Measurements from ENCODE around the gene MTG1.
"Not testable (repeated sequence)": the region's sequence is repeated elsewhere in the genome, so short reads cannot be mapped to it uniquely, and the experiment has no call there.

MTG1 gene

DNA sequence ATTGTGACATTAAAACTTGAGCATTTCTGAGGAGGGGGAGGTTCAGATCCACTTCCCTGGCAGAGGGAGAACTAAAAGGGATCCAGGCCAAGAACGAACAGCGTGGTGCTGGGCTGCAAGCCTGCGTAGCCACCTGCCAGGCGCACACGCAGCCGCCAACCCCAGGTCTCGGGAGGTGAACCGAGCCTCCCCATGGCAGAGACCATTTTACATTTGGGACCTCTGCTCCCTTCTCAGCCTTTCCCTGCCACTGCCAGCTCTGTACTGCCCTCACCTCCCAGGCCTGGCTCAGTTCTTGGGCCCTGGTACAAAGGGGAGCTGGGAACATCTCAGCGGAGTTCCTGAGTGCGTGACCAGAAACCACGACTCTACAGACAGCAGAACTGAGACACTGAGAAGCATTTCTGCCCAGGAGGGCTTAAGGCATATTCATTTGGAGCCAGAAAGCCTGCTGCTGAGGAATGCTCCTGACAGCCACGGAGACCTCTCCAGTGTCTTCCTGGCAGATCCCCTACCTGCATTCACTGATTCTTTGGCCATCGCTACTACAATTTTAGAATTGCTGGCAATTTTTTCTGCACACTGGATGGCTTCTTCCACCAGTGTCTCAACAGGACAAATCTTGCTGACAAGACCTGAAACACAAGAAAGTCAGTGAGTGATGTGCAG is 28.4 kb upstream of the MTG1 start:
- TF ChIP-seq POLR2A (IDR thresholded peaks at IDR 0.05; ENCODE audit: low read length) (no peak), GATA1 (IDR thresholded peaks at IDR 0.05; ENCODE audit: low read depth, low read length) (no peak)
- DNase-seq: no peak

DNA sequence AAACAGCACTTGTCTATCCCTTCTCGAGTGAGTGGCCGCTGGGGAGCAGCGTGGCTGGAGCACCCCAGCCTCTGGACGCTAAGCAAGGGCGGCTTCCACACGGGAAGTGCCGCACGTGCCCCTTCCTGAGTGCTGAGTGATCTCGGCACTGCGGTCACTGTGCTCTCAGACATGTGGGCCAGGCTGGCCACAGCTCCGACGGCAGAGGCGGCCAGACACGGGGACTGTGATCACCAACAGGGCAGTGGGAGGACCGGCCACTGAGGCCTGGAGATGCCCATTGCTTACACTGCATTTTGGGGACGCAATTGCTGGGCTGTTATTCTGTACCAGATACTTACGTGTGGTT is 27.9 kb upstream of the MTG1 start:
- DNase-seq: no peak
- TF ChIP-seq POLR2A (IDR thresholded peaks at IDR 0.05; ENCODE audit: low read length): no peak
- no peak for TF ChIP-seq GATA1 (IDR thresholded peaks at IDR 0.05; ENCODE audit: low read depth, low read length)

DNA sequence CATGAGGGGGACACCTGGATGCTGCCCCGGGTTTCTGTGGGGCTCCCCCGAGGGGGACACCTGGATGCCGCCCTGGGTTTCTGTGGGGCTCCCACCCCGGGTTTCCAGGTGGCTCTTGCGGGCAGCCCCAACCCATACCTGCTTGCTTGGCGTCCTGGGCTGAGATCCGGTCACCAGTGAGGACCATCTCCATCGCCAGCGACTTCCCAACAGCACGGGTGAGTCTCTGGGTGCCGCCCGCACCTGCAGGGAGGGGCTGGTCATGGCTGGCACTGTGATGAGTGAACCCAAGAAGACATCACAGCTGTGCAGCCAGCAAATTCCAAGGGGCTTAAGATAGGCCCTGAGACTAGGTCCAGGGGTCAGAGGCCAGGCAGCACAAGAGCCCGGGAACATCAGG is 27.2 kb upstream of the MTG1 start:
- TF ChIP-seq GATA1 (IDR thresholded peaks at IDR 0.05; ENCODE audit: low read depth, low read length): no peak
- TF ChIP-seq POLR2A (IDR thresholded peaks at IDR 0.05; ENCODE audit: low read length): no peak
- DNase-seq: no peak

DNA sequence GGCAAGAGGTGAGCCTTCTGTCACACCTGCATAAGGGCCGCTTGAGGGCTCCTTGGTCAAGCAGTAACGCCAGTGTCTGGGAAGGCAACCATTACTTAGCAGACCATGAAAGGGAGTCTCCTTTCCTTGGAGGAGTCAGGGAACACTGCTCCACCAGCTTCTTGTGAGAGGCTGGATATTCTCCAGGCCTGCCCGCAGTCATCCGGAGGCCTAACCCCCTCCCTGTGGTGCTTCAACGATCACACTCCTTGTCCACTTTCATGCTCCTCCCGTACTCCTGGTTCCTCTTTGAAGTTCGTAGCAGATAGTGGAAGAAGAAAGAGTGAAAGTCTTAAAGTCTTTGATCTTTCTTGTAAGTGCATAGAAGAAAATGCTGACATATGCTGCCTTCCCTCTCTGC is 26.5 kb upstream of the MTG1 start:
- DNase-seq: not testable (repeated sequence)

DNA sequence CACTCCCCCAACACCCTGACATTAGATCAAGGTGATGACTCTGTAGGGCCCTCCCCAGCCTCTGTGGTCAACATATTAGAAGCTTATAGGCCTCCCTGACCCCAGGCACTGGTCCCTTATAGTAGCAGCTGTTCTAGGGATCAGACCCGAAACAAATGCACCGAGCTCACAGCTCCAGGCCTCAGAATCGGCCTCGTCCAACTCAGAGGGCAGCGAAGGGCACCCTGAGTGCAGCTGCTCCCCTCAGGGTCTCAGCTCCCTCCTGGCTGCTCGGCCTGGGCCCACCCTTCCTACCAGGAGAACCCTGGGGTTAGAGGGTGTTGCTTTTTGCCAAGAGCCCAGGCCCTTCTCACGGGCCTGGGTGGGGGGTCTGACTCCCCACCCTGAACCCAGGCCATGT is 25.8 kb upstream of the MTG1 start:
- DNase-seq: no peak
- TF ChIP-seq POLR2A (IDR thresholded peaks at IDR 0.05; ENCODE audit: low read length) (no peak), GATA1 (IDR thresholded peaks at IDR 0.05; ENCODE audit: low read depth, low read length) (no peak)

DNA sequence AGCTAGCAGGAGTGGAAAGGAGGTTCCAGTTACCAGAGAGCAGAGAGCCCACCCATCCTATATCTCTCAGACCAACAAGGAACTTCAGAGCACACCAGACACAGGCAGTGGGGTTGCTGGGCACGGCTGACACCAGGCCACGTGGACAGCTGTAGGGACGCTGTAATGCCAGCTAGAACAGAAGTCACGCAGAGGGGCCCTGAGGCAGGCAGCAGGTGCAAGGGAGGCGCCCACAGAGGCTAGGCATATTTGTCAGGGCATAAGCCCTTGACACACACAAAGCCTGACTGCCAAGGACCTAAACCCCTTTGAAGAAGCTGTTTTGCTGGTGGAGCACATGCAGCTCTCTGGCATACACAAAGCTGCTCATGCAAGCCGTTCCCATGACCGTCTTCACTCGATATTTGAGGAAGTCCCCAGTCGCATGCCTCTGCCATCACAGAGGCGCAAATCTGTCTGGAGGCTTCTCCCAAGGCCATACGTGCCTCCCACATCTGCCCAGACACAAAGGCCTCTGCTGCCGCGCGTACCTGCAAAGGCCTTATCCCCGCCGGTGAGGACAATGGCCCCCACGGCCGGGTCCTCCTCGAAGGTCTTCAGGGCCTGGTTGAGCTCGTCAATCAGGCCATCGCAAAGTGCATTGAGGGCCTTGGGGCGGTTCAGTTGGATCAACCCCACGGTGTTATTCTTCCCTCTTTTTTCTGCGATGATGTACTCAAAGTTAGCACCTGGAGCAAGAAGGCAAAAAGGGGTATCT is 23.7 kb upstream of the MTG1 start:
- DNase-seq: no peak
- TF ChIP-seq POLR2A (IDR thresholded peaks at IDR 0.05; ENCODE audit: low read length): no peak
- no peak for TF ChIP-seq GATA1 (IDR thresholded peaks at IDR 0.05; ENCODE audit: low read depth, low read length)

DNA sequence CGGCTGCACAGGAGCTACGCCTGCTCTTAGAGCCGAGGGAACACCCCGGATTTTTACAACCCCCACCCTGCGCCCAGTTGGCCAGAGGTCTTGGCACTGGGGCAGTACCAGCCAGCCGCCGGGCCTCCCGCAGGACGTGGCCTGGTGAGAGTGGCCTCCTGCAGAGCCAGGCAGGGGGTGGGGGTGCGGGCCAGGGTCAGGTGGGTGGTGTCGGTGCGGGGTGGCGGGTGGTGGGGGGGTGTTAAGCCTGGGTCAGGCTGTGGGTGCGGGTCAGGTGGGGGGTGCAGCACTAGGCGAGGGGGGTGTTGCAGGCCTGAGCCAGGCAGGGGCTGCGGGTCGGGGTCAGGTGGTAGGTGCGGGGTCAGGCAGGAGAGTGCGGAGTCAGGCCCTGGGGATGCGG is 21.4 kb upstream of the MTG1 start:
- no peak for DNase-seq
- TF ChIP-seq POLR2A (IDR thresholded peaks at IDR 0.05; ENCODE audit: low read length) (no peak), GATA1 (IDR thresholded peaks at IDR 0.05; ENCODE audit: low read depth, low read length) (no peak)

DNA sequence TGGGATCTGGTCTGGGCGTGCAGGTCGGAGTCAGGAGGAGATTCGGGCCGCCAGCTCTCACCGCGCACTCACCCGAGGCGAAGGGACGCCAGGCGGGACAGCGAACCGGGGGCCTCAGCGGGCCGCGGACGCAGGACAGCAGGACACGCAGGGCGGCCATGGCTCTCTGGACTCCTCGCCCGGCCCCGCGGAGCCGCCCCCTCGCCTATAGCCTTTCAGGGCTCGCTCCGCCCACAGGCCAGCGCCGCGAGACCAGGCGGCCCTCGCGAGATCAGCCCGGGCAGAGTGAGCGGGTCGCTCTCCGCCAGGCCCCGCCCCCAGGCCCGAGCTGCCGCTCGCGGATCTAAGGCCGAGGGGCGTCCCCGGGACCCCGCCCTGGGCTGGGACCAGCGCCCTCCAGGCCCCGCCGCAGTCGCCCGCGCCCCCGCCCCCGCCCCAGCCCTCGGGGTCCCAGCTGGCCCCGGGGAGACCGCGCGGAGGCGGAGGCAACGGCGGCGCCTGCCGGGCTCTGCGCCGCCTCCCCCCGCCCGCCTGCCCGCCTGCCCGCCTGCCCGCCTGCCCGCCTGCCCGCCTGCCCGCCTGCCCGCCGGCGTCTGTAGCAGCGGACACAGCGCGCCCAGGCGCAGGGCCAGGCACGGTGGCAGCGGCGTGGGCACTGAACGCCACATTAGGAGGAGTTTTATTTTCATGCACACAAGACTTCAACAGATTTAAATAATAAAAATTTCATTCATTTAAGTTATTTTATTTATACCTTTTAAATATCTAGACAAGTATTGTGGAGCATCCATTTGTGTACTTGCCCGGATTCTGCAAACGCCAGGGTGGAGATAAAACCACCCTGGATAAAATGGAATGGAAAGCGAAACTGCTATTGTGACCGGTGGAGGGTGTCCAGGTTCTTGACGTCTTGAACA is 20.5 kb upstream of the MTG1 start, which contains the start of gene ECHS1:
Gene ECHS1, minus strand, starts transcription at position 181 of the 917 bp plus-strand sequence. Its CDS starts 21 bp downstream, at position 160.
- peak; percentile 42 for TF ChIP-seq POLR2A (IDR thresholded peaks at IDR 0.05; ENCODE audit: low read length)
- no peak for TF ChIP-seq GATA1 (IDR thresholded peaks at IDR 0.05; ENCODE audit: low read depth, low read length)
- DNase-seq: peak; percentile 93 to 95

DNA sequence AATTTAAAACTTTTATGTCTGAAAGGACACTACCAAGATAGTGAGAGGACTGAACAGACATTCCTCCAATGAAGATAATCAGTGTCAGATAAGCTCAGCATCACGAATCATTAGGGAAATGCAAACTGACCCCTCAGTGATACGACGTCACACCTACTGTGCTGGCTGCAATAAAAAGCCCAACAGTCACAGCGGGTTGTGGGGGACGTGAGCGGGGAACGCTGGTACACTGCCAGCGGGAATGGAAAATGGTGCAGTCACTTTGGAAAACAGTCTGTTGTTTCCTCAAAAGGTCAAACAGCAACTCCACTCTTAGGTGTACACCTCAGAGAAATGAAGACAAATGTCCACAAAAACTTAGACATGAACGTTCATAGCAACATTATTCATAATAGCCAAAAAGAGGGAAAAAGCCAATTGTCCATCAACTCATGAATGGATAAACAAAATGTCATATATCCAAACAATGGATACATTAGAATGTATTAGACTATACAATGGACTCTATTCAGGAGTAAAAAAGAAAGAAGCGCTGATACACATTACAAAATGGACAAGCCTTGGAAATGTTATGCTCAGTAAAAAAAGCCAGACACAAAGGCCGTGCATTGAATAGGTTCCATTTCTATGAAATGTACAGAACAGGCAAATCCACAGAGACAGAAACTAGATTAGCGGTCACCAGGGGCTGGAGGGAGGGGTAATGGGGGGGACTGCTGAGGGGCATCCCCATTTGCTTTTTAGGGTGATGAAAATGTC is 18.4 kb upstream of the MTG1 start:
- no peak for TF ChIP-seq POLR2A (IDR thresholded peaks at IDR 0.05; ENCODE audit: low read length)
- TF ChIP-seq GATA1 (IDR thresholded peaks at IDR 0.05; ENCODE audit: low read depth, low read length): no peak
- DNase-seq: no peak

DNA sequence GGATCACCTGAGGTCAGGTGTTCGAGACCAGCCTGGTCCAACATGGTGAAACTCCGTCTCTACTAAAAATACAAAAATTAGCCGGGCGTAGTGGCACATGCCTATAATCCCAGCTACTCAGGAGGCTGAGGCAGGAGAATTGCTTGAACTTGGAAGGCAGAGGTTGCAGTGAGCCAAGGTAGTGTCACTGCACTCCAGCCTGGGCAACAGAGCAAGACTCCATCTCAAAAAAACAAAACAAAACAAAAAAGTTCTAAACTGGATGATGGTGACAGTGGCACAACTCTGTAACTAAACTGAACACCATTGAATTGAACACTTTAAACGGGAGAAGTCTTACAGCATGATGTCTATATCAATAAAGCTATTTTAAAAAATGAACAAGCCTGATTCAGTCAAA is 17.8 kb upstream of the MTG1 start:
- DNase-seq: not testable (repeated sequence)

DNA sequence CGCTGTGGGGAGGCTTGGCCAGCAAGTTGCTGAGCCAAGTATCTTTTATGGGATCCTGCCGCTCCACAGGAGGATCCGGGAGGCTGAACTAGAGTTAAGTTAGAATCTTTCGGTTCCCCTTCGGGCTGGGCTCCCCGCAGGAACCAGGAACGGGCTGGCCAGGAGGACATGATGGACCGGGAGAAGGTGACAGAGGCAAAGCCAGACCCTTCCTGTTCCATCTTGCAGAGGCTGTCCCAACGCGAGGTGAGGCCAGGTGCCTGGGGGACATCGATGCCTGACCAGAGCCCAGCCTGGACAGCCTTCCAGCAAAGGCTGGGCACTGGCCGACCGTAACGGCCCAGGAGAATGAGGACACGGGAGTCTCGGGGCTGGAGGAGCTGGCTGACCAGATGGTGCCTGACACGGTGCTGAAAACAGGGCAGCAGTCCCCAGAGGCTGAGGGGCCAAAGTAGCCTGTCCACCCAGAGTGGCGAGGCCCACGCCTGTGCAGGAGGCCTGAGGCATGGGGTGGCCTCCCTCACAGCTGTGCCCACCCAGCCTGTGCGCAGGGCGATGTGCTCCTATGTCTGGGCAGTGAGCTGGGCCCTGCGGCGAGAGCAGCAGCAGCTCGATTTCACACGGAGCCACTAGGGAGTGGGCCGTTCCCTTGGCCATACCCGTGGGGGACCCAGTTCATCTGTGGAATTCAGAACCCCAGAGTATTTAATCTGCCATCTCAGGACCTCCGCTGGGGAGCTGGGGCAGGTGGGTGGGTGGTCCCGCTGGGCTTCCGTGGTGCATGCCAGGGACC is 16.7 kb upstream of the MTG1 start:
- TF ChIP-seq POLR2A (IDR thresholded peaks at IDR 0.05; ENCODE audit: low read length): no peak
- no peak for TF ChIP-seq GATA1 (IDR thresholded peaks at IDR 0.05; ENCODE audit: low read depth, low read length)
- no peak for DNase-seq

DNA sequence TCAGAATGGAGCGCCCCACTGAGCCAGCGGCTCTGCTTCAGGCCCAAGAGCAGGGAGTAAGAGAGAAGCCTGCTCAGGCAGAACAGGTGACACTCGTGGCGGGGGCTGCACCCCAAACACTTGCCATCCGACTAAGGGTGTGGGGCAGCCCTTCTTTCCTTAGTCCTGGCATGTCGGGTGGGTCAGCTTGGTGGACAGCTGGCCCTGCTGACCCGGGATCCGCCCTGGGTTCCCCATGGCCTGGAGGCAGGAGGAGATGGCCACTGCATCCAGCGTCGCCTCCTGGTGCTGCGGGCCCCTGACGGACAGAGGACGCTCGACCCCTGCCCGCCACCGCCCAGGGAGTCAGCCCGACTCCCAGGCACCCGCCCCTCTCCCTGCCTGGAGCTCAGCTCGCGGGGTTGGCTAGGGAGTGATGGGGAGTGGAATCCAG is 16.1 kb upstream of the MTG1 start:
- TF ChIP-seq GATA1 (IDR thresholded peaks at IDR 0.05; ENCODE audit: low read depth, low read length): no peak
- TF ChIP-seq POLR2A (IDR thresholded peaks at IDR 0.05; ENCODE audit: low read length): no peak
- no peak for DNase-seq

Measured in erythroblast (primary cell).